ENCODE results near the gene ROBO1. TPM values are rescaled to one million over a fixed set of nuclear protein-coding genes. Genes with fewer than 3 reads are reported as not detected.

Gene ROBO1
- total and polyA plus RNA-seq, 2 of the 8 experiments (the other 6 are each of a cell fraction or from before 2014, with no cell fraction given) = 51.4 to 91.0 TPM

DNA sequence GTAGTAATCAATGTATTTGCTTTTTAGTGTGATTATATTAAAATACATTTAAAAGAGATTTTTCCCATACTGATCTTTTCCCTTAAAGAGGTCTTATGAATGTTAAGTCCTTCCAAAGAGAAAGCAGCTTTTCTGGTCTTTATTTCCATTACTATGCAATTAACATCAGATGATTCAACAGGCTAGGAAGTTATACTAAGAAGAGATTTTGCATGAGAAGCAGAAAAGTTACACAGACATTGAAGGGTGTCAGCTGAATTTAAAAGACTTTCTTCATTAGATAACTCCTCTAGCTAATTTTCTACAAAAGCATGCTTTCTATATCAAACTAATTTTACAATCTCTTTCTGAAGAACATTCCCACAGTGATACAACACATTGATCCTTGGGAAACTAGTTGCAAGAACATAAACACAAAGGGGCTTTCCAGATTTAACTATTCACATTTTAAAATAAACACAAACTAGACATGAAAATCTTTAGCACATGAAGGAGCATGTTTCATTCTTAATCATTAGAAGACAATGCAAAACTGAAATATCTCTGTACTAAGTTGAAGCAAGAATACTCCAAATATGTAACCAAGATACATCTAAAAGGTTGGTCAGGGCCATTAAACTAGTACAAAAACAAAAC lies 965.8 kb downstream of the ROBO1 start (continued):
- TF ChIP-seq, protein P1, sequence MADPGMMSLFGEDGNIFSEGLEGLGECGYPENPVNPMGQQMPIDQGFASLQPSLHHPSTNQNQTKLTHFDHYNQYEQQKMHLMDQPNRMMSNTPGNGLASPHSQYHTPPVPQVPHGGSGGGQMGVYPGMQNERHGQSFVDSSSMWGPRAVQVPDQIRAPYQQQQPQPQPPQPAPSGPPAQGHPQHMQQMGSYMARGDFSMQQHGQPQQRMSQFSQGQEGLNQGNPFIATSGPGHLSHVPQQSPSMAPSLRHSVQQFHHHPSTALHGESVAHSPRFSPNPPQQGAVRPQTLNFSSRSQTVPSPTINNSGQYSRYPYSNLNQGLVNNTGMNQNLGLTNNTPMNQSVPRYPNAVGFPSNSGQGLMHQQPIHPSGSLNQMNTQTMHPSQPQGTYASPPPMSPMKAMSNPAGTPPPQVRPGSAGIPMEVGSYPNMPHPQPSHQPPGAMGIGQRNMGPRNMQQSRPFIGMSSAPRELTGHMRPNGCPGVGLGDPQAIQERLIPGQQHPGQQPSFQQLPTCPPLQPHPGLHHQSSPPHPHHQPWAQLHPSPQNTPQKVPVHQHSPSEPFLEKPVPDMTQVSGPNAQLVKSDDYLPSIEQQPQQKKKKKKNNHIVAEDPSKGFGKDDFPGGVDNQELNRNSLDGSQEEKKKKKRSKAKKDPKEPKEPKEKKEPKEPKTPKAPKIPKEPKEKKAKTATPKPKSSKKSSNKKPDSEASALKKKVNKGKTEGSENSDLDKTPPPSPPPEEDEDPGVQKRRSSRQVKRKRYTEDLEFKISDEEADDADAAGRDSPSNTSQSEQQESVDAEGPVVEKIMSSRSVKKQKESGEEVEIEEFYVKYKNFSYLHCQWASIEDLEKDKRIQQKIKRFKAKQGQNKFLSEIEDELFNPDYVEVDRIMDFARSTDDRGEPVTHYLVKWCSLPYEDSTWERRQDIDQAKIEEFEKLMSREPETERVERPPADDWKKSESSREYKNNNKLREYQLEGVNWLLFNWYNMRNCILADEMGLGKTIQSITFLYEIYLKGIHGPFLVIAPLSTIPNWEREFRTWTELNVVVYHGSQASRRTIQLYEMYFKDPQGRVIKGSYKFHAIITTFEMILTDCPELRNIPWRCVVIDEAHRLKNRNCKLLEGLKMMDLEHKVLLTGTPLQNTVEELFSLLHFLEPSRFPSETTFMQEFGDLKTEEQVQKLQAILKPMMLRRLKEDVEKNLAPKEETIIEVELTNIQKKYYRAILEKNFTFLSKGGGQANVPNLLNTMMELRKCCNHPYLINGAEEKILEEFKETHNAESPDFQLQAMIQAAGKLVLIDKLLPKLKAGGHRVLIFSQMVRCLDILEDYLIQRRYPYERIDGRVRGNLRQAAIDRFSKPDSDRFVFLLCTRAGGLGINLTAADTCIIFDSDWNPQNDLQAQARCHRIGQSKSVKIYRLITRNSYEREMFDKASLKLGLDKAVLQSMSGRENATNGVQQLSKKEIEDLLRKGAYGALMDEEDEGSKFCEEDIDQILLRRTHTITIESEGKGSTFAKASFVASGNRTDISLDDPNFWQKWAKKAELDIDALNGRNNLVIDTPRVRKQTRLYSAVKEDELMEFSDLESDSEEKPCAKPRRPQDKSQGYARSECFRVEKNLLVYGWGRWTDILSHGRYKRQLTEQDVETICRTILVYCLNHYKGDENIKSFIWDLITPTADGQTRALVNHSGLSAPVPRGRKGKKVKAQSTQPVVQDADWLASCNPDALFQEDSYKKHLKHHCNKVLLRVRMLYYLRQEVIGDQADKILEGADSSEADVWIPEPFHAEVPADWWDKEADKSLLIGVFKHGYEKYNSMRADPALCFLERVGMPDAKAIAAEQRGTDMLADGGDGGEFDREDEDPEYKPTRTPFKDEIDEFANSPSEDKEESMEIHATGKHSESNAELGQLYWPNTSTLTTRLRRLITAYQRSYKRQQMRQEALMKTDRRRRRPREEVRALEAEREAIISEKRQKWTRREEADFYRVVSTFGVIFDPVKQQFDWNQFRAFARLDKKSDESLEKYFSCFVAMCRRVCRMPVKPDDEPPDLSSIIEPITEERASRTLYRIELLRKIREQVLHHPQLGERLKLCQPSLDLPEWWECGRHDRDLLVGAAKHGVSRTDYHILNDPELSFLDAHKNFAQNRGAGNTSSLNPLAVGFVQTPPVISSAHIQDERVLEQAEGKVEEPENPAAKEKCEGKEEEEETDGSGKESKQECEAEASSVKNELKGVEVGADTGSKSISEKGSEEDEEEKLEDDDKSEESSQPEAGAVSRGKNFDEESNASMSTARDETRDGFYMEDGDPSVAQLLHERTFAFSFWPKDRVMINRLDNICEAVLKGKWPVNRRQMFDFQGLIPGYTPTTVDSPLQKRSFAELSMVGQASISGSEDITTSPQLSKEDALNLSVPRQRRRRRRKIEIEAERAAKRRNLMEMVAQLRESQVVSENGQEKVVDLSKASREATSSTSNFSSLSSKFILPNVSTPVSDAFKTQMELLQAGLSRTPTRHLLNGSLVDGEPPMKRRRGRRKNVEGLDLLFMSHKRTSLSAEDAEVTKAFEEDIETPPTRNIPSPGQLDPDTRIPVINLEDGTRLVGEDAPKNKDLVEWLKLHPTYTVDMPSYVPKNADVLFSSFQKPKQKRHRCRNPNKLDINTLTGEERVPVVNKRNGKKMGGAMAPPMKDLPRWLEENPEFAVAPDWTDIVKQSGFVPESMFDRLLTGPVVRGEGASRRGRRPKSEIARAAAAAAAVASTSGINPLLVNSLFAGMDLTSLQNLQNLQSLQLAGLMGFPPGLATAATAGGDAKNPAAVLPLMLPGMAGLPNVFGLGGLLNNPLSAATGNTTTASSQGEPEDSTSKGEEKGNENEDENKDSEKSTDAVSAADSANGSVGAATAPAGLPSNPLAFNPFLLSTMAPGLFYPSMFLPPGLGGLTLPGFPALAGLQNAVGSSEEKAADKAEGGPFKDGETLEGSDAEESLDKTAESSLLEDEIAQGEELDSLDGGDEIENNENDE (IDR thresholded peaks at IDR 0.05; ENCODE audit: insufficient replicate concordance, low read length) = no peak
- TF ChIP-seq TAF1 (IDR thresholded peaks at IDR 0.05; ENCODE audit: low read depth, low read length) (no peak), ZNF274 (IDR thresholded peaks at IDR 0.05; ENCODE audit: borderline replicate concordance, extremely low read depth, low read length) (no peak), KDM5A (IDR thresholded peaks at IDR 0.05; ENCODE audit: low read length) (no peak), JUN (IDR thresholded peaks at IDR 0.05; ENCODE audit: low read depth, low read length) (no peak), CTBP2 (IDR thresholded peaks at IDR 0.05; ENCODE audit: borderline replicate concordance, insufficient read depth, insufficient read length, low read length) (no peak), CBX5 (IDR thresholded peaks at IDR 0.05; ENCODE audit: low read depth, low read length) (no peak), RXRA (IDR thresholded peaks at IDR 0.05; ENCODE audit: insufficient read depth, low read depth, low read length) (no peak), RFX5 (IDR thresholded peaks at IDR 0.05; ENCODE audit: borderline replicate concordance, low read depth, low read length) (no peak), CREB1 (IDR thresholded peaks at IDR 0.05) (no peak), HDAC6 (IDR thresholded peaks at IDR 0.05; ENCODE audit: low read depth, low read length) (no peak), SIRT6 (IDR thresholded peaks at IDR 0.05; ENCODE audit: low read length) (no peak)
